NT2/D1 (cell line): ENCODE results near the gene ZNF597.

Source experiments
- SUZ12 ChIP-seq: IDR thresholded peaks from 2 replicates; pipeline ENCODE4 v1.6.1; 2011; ENCODE audit not compliant: insufficient read length, insufficient read depth; ENCODE audit errors: extremely low read depth
- YY1 ChIP-seq: IDR thresholded peaks from 2 replicates; pipeline ENCODE4 v1.6.1; 2011; ENCODE audit not compliant: insufficient read length, insufficient read depth

DNA sequence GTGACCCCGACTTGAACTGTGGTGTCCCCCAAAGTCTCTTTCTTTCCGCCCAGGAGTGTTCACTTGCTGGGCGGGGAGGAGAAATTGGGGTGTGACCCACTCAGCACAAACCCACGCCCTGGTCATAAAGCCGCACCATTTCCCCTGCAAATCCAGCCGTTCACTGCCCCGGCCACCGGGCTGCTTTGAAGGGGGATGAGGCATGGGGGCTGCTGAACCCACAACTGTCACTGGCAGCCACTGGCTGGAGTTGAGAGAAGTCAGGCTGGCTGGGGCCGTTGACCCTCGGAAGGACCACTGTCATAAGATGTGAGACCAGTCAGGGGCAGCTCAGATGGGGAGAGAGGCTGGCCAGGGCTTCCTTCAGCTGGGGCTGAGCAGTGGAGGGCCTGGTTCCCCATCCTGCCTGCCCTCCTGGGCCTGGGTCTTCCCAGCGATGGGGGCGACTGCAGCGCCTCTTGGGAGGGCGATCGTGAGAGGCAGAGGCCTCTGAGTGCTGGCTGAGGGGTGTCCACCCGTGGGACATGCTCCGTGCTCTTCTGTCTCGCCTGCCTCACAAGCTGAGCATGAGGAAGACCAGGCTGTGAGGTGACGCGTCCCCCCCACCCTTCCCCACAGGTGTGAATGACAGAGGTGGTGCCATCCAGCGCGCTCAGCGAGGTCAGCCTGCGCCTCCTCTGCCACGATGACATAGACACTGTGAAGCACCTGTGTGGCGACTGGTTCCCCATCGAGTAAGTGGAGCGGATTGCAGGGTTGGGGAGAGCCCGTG is 32.5 kb upstream of the ZNF597 start:
- TF ChIP-seq YY1, result no peak
- TF ChIP-seq SUZ12, result no peak
